HUES64 (cell line): ENCODE measurements around the gene CEP70.

Experiments
- H3K27ac ChIP-seq: 2 replicates; pipeline ENCODE4 v1.7.0; 2013; ENCODE audit warnings: low read depth, low read length, inconsistent platforms
- H3K27me3 ChIP-seq: 2 replicates; pipeline ENCODE4 v1.6.1; 2013; ENCODE audit warnings: mild to moderate bottlenecking, low read length; ENCODE audit not compliant: insufficient read depth
- H3K36me3 ChIP-seq: 2 replicates; pipeline ENCODE4 v1.6.1; 2013; ENCODE audit warnings: mild to moderate bottlenecking, low read length; ENCODE audit not compliant: insufficient read depth
- H3K4me1 ChIP-seq: 2 replicates; pipeline ENCODE4 v1.6.1; 2013; ENCODE audit warnings: mild to moderate bottlenecking, low read length, moderate library complexity; ENCODE audit not compliant: insufficient read depth
- H3K4me3 ChIP-seq: 2 replicates; pipeline ENCODE4 v1.5.1; 2013; ENCODE audit warnings: mild to moderate bottlenecking, low read length, moderate library complexity
- H3K9ac ChIP-seq: 2 replicates; pipeline ENCODE4 v1.6.1; 2013; ENCODE audit warnings: mild to moderate bottlenecking, low read depth, low read length
- H3K9me3 ChIP-seq: 2 replicates; pipeline ENCODE4 v1.6.1; 2013; ENCODE audit warnings: low read depth, low read length; ENCODE audit not compliant: insufficient read depth
- WGBS: fragments of 150-250, 120-280 bp; methylation state at CpG from one replicate; pipeline ENCODE4 v1.1.7; 2013; ENCODE audit warnings: missing lambda C conversion rate; 5-methylcytosine and 5-hydroxymethylcytosine counted together

Gene CEP70

GRCh38 chr3:138479438-138479863 lies 114.6 kb downstream of the CEP70 start:
- Histone ChIP-seq H3K9me3 (peaks cover 4% of the 10 kb centered on the region; the same call in 1 of the 2 replicates), H3K27ac (no peak overlapping the region)

GRCh38 chr3:138477801-138478200 lies 116.3 kb downstream of the CEP70 start:
- WGBS: 91% methylated on average over 2 of the region's 3 CpGs
- no peaks in the 10 kb centered on the region; the same call in 1 of the 2 replicates for H3K36me3 ChIP-seq

More at GRCh38 chr3:138479438-138479863, 114.6 kb downstream of the CEP70 start:
- Histone ChIP-seq H3K27me3 (no peaks in the 10 kb centered on the region), H3K4me3 (no peak overlapping the region), H3K9ac (no peak overlapping the region), H3K36me3 (no peaks in the 10 kb centered on the region), H3K4me1 (0 out of 2 replicates have a peak, but pooled peaks cover 2% of the 10 kb centered on the region)
- 15% methylated on average over 4 of the region's 4 CpGs for WGBS

GRCh38 chr3:138477120-138477519 lies 116.9 kb downstream of the CEP70 start:
- Histone ChIP-seq H3K4me1 (0 out of 2 replicates have a peak, but pooled peaks cover 2% of the 10 kb centered on the region), H3K27ac (no peak overlapping the region), H3K9me3 (no peaks in the 10 kb centered on the region), H3K36me3 (no peaks in the 10 kb centered on the region; the same call in 1 of the 2 replicates), H3K4me3 (no peak overlapping the region), H3K9ac (no peak overlapping the region), H3K27me3 (no peaks in the 10 kb centered on the region)

More at GRCh38 chr3:138477801-138478200, 116.3 kb downstream of the CEP70 start:
- Histone ChIP-seq H3K4me1 (0 out of 2 replicates have a peak, but pooled peaks cover 2% of the 10 kb centered on the region), H3K9me3 (no peaks in the 10 kb centered on the region), H3K27ac (no peak overlapping the region), H3K9ac (no peak overlapping the region), H3K27me3 (no peaks in the 10 kb centered on the region), H3K4me3 (no peak overlapping the region)

GRCh38 chr3:138476526-138476925 lies 117.5 kb downstream of the CEP70 start:
- H3K27me3 ChIP-seq: no peaks in the 10 kb centered on the region
- no peak overlapping the region for H3K9ac ChIP-seq
- H3K27ac ChIP-seq: no peak overlapping the region
- 95% methylated on average over 2 of the region's 2 CpGs for WGBS
- H3K4me1 ChIP-seq: 0 out of 2 replicates have a peak, but pooled peaks cover 2% of the 10 kb centered on the region
- no peak overlapping the region for H3K4me3 ChIP-seq
- H3K36me3 ChIP-seq: no peaks in the 10 kb centered on the region; the same call in 1 of the 2 replicates
- no peaks in the 10 kb centered on the region for H3K9me3 ChIP-seq

GRCh38 chr3:138474163-138474562 lies 119.9 kb downstream of the CEP70 start:
- H3K4me3 ChIP-seq: no peak overlapping the region
- no peaks in the 10 kb centered on the region for H3K9me3 ChIP-seq
- H3K27me3 ChIP-seq: no peaks in the 10 kb centered on the region
- no peaks in the 10 kb centered on the region for H3K4me1 ChIP-seq
- 97% methylated on average over 6 of the region's 6 CpGs for WGBS
- no peak overlapping the region for H3K27ac ChIP-seq
- no peaks in the 10 kb centered on the region; the same call in 1 of the 2 replicates for H3K36me3 ChIP-seq
- H3K9ac ChIP-seq: no peak overlapping the region

- H3K27me3 ChIP-seq: no peaks in the 10 kb centered on the region
- H3K9ac ChIP-seq: no peak overlapping the region
- H3K9me3 ChIP-seq: no peaks in the 10 kb centered on the region
- H3K36me3 ChIP-seq: no peaks in the 10 kb centered on the region; the same call in 1 of the 2 replicates
- 96% methylated on average over 8 of the region's 8 CpGs for WGBS
- H3K4me3 ChIP-seq: no peak overlapping the region
- no peaks in the 10 kb centered on the region for H3K4me1 ChIP-seq
- H3K27ac ChIP-seq: no peak overlapping the region
Measured at GRCh38 chr3:138473391-138473790, 120.7 kb downstream of the CEP70 start.

- Histone ChIP-seq H3K9me3 (no peaks in the 10 kb centered on the region), H3K4me3 (no peak overlapping the region), H3K9ac (no peak overlapping the region), H3K4me1 (no peaks in the 10 kb centered on the region), H3K36me3 (no peaks in the 10 kb centered on the region; the same call in 1 of the 2 replicates), H3K27me3 (no peaks in the 10 kb centered on the region), H3K27ac (no peak overlapping the region)
- WGBS: 93% methylated on average over 8 of the region's 8 CpGs
Measured at GRCh38 chr3:138472141-138472825, 121.8 kb downstream of the CEP70 start.

GRCh38 chr3:138471481-138471880 lies 122.6 kb downstream of the CEP70 start:
- Histone ChIP-seq H3K9ac (no peak overlapping the region), H3K4me3 (no peak overlapping the region), H3K36me3 (no peaks in the 10 kb centered on the region; the same call in 1 of the 2 replicates), H3K27ac (no peak overlapping the region), H3K4me1 (no peaks in the 10 kb centered on the region), H3K9me3 (no peaks in the 10 kb centered on the region), H3K27me3 (no peaks in the 10 kb centered on the region)
- WGBS: 93% methylated on average over 1 of the region's 1 CpG

GRCh38 chr3:138470687-138471086 lies 123.4 kb downstream of the CEP70 start:
- no peak overlapping the region for H3K9ac ChIP-seq
- H3K4me1 ChIP-seq: no peaks in the 10 kb centered on the region
- no peak overlapping the region for H3K27ac ChIP-seq
- H3K9me3 ChIP-seq: no peaks in the 10 kb centered on the region
- H3K36me3 ChIP-seq: no peaks in the 10 kb centered on the region; the same call in 1 of the 2 replicates
- WGBS: 93% methylated on average over 3 of the region's 3 CpGs
- no peak overlapping the region for H3K4me3 ChIP-seq
- no peaks in the 10 kb centered on the region for H3K27me3 ChIP-seq

GRCh38 chr3:138469874-138470273 lies 124.2 kb downstream of the CEP70 start:
- H3K9me3 ChIP-seq: no peaks in the 10 kb centered on the region
- H3K27ac ChIP-seq: no peak overlapping the region
- H3K36me3 ChIP-seq: no peaks in the 10 kb centered on the region; the same call in 1 of the 2 replicates
- 95% methylated on average over 6 of the region's 6 CpGs for WGBS
- no peaks in the 10 kb centered on the region for H3K4me1 ChIP-seq
- no peak overlapping the region for H3K4me3 ChIP-seq
- no peak overlapping the region for H3K9ac ChIP-seq
- H3K27me3 ChIP-seq: no peaks in the 10 kb centered on the region

GRCh38 chr3:138468886-138469285 lies 125.2 kb downstream of the CEP70 start:
- no peaks in the 10 kb centered on the region for H3K27me3 ChIP-seq

More at GRCh38 chr3:138468886-138469285, 125.2 kb downstream of the CEP70 start:
- no peaks in the 10 kb centered on the region for H3K4me1 ChIP-seq
- H3K9ac ChIP-seq: no peak overlapping the region
- H3K9me3 ChIP-seq: no peaks in the 10 kb centered on the region
- H3K27ac ChIP-seq: no peak overlapping the region
- 83% methylated on average over 2 of the region's 2 CpGs for WGBS
- no peaks in the 10 kb centered on the region; the same call in 1 of the 2 replicates for H3K36me3 ChIP-seq
- H3K4me3 ChIP-seq: no peak overlapping the region
